BJ (cell line): Measurements from ENCODE around the gene TMEM240. TPM values are rescaled to one million over a fixed set of nuclear protein-coding genes. Genes with fewer than 3 reads are reported as not detected.
"Not testable (repeated sequence)": the region's sequence is repeated elsewhere in the genome, so short reads cannot be mapped to it uniquely, and the experiment has no call there.

Experiments used
- CTCF ChIA-PET: fragments of 350-600 bp; formaldehyde crosslinking; extraction: SDS; loops from one replicate; lab custom pipeline; 2021; ENCODE audit warnings: antibody characterized with exemption, inconsistent platforms; lab: Yijun Ruan, JAX
- POLR2A ChIA-PET: fragments of 300-600 bp; sonication (Branson Sonifier 250); formaldehyde crosslinking; extraction: SDS; loops from one replicate; lab custom pipeline; 2021; ENCODE audit warnings: antibody characterized with exemption; lab: Charles Lee
- DNase-seq: peaks from one replicate; pipeline ENCODE4 v3.0.0-alpha.2; 2011; ENCODE audit warnings: low read depth
- H3K27me3 ChIP-seq: 2 replicates; pipeline ENCODE4 v1.6.0; 2011; ENCODE audit warnings: low read length; ENCODE audit not compliant: control insufficient read depth, insufficient read depth
- H3K36me3 ChIP-seq: 2 replicates; pipeline ENCODE4 v1.5.1; 2011; ENCODE audit warnings: low read length; ENCODE audit not compliant: control insufficient read depth, insufficient read depth
- H3K4me3 ChIP-seq: 2 replicates; pipeline ENCODE4 v1.5.1; 2011; ENCODE audit warnings: low read depth, mild to moderate bottlenecking, control low read depth, low read length
- polyA plus RNA-seq: library from polyadenylated mRNA; depleted of rRNA; stranded (reverse); fragments of >200 nt; gene quantifications from 2 replicates; pipeline ENCODE4 v1.2.3, GENCODE V29; 2011; rRNA removed
- TF ChIP-seq, protein P1 (sequence below): IDR thresholded peaks from 2 replicates; pipeline ENCODE4 v1.5.1; 2011; ENCODE audit warnings: low read depth, mild to moderate bottlenecking, control low read depth, inconsistent platforms, low read length, moderate library complexity; ENCODE audit not compliant: insufficient read depth

TMEM240 gene
- polyA plus RNA-seq, 1 experiment, result 8.7 TPM

DNA sequence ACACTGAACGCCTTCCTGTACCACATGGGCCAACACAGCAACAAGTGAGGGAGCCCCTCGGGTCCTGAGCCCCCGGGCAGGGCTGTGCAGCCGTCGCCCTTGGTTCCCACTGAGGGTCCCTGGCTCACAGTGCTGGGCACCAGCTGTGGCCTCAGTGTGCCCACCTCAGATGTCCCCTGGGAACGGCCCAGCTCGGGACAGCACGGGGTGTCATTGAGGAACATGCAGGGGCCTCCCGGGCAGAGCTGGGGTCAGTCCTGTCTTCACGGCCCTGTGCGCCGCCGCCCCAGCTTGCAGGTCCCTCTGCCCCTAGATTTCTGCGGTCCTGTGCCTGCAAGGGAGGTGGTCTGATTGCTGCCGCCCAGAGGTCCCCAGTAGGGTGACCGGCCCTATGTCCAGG, 51.2 kb downstream of the TMEM240 start:
- Histone ChIP-seq H3K27me3 (no peaks in the 10 kb centered on the region), H3K4me3 (no peak overlapping the region), H3K36me3 (peaks cover 19% of the 10 kb centered on the region)
- TF ChIP-seq, protein P1, sequence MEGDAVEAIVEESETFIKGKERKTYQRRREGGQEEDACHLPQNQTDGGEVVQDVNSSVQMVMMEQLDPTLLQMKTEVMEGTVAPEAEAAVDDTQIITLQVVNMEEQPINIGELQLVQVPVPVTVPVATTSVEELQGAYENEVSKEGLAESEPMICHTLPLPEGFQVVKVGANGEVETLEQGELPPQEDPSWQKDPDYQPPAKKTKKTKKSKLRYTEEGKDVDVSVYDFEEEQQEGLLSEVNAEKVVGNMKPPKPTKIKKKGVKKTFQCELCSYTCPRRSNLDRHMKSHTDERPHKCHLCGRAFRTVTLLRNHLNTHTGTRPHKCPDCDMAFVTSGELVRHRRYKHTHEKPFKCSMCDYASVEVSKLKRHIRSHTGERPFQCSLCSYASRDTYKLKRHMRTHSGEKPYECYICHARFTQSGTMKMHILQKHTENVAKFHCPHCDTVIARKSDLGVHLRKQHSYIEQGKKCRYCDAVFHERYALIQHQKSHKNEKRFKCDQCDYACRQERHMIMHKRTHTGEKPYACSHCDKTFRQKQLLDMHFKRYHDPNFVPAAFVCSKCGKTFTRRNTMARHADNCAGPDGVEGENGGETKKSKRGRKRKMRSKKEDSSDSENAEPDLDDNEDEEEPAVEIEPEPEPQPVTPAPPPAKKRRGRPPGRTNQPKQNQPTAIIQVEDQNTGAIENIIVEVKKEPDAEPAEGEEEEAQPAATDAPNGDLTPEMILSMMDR, result no peak
- CTCF ChIA-PET, result no interaction called here
- no peak for DNase-seq
- POLR2A ChIA-PET, result no interaction called here

DNA sequence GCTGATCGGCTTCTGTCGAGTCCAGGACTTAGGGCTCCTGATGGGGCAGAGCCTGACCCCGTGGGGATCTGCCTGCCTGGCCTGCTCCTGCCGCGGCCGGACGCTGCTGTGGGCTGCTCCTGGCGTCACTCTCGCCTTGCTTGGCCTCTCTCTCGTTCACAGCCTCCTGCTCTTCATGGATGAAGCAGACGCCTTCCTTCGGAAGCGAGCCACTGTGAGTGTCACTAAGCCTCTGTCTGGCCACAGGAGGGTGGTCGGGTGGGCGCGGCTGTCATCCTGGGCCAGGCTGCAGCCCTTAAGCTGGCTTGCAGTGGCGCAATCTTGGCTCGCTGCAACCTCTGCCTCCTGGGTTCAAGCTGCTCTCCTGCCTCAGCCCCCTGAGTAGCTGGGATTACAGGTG, 52.7 kb downstream of the TMEM240 start:
- TF ChIP-seq, protein P1, result no peak
- Histone ChIP-seq H3K27me3 (no peaks in the 10 kb centered on the region), H3K4me3 (no peak overlapping the region), H3K36me3 (peaks cover 23% of the 10 kb centered on the region)
- CTCF ChIA-PET, result no interaction called here
- no peak for DNase-seq
- POLR2A ChIA-PET, result no interaction called here

DNA sequence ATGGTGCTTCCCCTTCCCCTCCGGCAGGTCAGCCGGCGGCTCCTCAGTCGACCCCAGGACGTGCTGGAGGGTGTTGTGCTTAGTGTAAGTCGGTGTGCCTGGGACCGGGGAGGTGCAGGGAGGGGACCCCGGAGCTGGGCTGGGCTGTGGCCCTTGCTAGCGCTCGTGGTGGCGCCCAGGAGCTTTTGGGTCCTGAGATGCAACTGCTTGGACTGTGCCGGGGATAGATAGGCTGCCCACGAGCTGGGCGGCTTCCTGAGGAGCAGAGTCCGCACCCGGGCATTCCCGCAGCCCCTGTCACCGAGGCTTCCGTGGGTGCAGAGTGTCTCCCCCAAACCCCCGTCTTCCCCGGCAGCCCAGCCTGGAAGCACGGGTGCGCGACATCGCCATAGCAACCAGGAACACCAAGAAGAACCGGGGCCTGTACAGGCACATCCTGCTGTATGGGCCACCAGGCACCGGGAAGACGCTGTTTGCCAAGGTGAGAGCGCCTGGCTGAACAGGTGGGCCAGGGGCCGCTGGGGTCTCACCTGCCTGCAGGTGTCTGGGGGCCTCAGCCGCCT, 54.6 kb downstream of the TMEM240 start:
- POLR2A ChIA-PET, DNase-seq, CTCF ChIA-PET, H3K4me3 ChIP-seq, H3K27me3 ChIP-seq: not testable (repeated sequence)
- H3K36me3 ChIP-seq, result peaks cover 23% of the 10 kb centered on the region

DNA sequence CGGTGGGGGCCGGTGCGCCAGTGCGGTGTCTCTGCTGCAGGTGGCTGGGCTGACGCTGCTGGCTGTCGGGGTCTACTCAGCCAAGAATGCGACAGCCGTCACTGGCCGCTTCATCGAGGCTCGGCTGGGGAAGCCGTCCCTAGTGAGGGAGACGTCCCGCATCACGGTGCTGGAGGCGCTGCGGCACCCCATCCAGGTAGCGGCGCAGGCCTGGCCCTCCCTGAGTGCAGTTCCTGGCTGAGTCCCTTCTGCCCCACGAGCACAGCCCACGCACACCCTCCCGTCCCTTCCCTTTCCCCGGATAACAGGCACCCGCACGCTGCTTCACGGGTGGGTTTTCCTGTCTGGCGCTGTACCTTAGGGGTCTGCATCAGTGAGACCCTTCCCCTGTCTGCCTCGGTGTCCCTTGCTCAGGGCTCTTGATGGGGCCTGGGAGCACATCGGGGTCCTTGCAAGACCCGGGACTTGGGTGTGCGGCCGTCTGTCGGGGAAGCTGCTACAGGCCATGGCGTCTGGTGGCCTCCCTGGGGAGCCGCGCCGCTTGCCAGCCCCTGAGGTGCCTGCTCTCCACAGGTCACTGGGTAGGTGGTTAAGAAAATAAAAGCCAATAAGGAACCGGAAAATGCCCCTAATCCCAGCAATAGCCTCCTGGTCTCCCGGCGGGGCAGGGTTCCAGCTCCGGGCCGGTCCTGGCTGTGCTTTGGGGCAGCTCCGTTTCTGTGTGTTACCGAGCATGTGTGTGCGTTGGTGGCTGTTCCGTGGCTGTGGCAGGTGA, 55.3 kb downstream of the TMEM240 start:
- H3K4me3 ChIP-seq, H3K27me3 ChIP-seq, CTCF ChIA-PET, POLR2A ChIA-PET, DNase-seq: not testable (repeated sequence)
- H3K36me3 ChIP-seq, result peaks cover 23% of the 10 kb centered on the region

Other genes with a start within 250 kb of the TMEM240 start
- 19.5 and 33.9 TPM in 2 replicates for gene ACAP3, start 232.7 kb downstream of the TMEM240 start, polyA plus RNA-seq
- gene PUSL1, start 232.0 kb downstream of the TMEM240 start, polyA plus RNA-seq, result 11.9 and 18.2 TPM in 2 replicates
- 52.0 and 95.8 TPM in 2 replicates for gene INTS11, start 216.0 kb downstream of the TMEM240 start, polyA plus RNA-seq
- 11.1 and 14.2 TPM in 2 replicates for gene CPTP, start 215.8 kb downstream of the TMEM240 start, polyA plus RNA-seq
- 0.06 and 0.11 TPM in 2 replicates for gene TAS1R3, start 209.3 kb downstream of the TMEM240 start, polyA plus RNA-seq
- gene DVL1, start 191.2 kb downstream of the TMEM240 start, polyA plus RNA-seq, result 16.2 and 23.6 TPM in 2 replicates
- 427 and 702 TPM in 2 replicates for gene MXRA8, start 182.1 kb downstream of the TMEM240 start, polyA plus RNA-seq
- gene AURKAIP1, start 165.4 kb downstream of the TMEM240 start, polyA plus RNA-seq, result 73.2 and 97.8 TPM in 2 replicates
- gene CCNL2, start 141.3 kb downstream of the TMEM240 start, polyA plus RNA-seq, result 142 and 175 TPM in 2 replicates
- gene MRPL20, start 133.3 kb downstream of the TMEM240 start, polyA plus RNA-seq, result 84.8 and 121 TPM in 2 replicates
- 0.31 and 0.43 TPM in 2 replicates for gene ANKRD65, start 119.3 kb downstream of the TMEM240 start, polyA plus RNA-seq
- gene VWA1, start 104.9 kb downstream of the TMEM240 start, polyA plus RNA-seq, result 1.7 and 2.0 TPM in 2 replicates
- gene ATAD3C, start 90.9 kb downstream of the TMEM240 start, polyA plus RNA-seq, result 0.06 and 0.20 TPM in 2 replicates
- 9.5 and 12.5 TPM in 2 replicates for gene ATAD3B, start 68.9 kb downstream of the TMEM240 start, polyA plus RNA-seq
- 12.5 and 19.7 TPM in 2 replicates for gene ATAD3A, start 28.5 kb downstream of the TMEM240 start, polyA plus RNA-seq
- gene SSU72, start 34.2 kb upstream of the TMEM240 start, polyA plus RNA-seq, result 101 and 121 TPM in 2 replicates
- gene FNDC10, start 59.5 kb upstream of the TMEM240 start, polyA plus RNA-seq, result 2.7 and 4.4 TPM in 2 replicates
- 14.8 and 23.1 TPM in 2 replicates for gene MIB2, start 74.9 kb upstream of the TMEM240 start, polyA plus RNA-seq
- 3.1 and 5.7 TPM in 2 replicates for gene MMP23B, start 91.5 kb upstream of the TMEM240 start, polyA plus RNA-seq
- gene CDK11B, start 118.4 kb upstream of the TMEM240 start, polyA plus RNA-seq, result 5.9 and 6.3 TPM in 2 replicates
- gene SLC35E2B, start 152.2 kb upstream of the TMEM240 start, polyA plus RNA-seq, result 11.8 and 15.8 TPM in 2 replicates
- 5.6 and 8.1 TPM in 2 replicates for gene CDK11A, start 183.7 kb upstream of the TMEM240 start, polyA plus RNA-seq
- 44.3 and 61.6 TPM in 2 replicates for gene NADK, start 237.8 kb upstream of the TMEM240 start, polyA plus RNA-seq